Activated CD8-positive, alpha-beta T cell treated with anti-CD3 and anti-CD28 coated beads for 36 hours (primary cell): ENCODE measurements around the gene AOX1. TPM values are rescaled to one million over a fixed set of nuclear protein-coding genes. Genes with fewer than 3 reads are reported as not detected.

Experiments used
- ATAC-seq: fragments of 200-7000 bp; cut with Tn5 transposase; one replicate; pipeline ENCODE4 v1.10.0; 2021; ENCODE audit warnings: mild to moderate bottlenecking, moderate library complexity
- CTCF ChIA-PET: fragments of 350-600 bp; sonication (Branson Sonifier 250); formaldehyde crosslinking; loops from one replicate; lab custom pipeline; 2021; ENCODE audit warnings: antibody characterized with exemption; lab: Charles Lee
- POLR2A ChIA-PET: fragments of 350-600 bp; sonication (Branson Sonifier 250); formaldehyde crosslinking; loops from one replicate; lab custom pipeline; 2021; ENCODE audit warnings: antibody characterized with exemption; lab: Charles Lee
- DNase-seq: peaks from one replicate; pipeline ENCODE4 v3.0.0-alpha.2; 2020
- H3K27ac Mint-ChIP-seq: one replicate; pipeline ENCODE4 v1.8.0; 2021; ENCODE audit warnings: mild to moderate bottlenecking, mixed read lengths
- H3K27me3 Mint-ChIP-seq: one replicate; pipeline ENCODE4 v1.8.0; 2021; ENCODE audit warnings: mixed read lengths
- H3K36me3 Mint-ChIP-seq: one replicate; pipeline ENCODE4 v1.8.0; 2021; ENCODE audit warnings: low read depth, mixed read lengths
- H3K4me1 Mint-ChIP-seq: one replicate; pipeline ENCODE4 v1.8.0; 2021; ENCODE audit warnings: low read depth, mixed read lengths
- H3K4me3 Mint-ChIP-seq: one replicate; pipeline ENCODE4 v1.8.0; 2021; ENCODE audit warnings: mild to moderate bottlenecking, moderate library complexity, mixed read lengths
- H3K9me3 Mint-ChIP-seq: one replicate; pipeline ENCODE4 v1.8.0; 2021; ENCODE audit warnings: mixed read lengths
- intact Hi-C: fragments of 100-400 bp; cut with micrococcal nuclease; formaldehyde crosslinking; loops from one replicate; pipeline ENCODE4 v1.10.0; 2022
- total RNA-seq, 2 experiments: library from RNA; stranded (reverse); gene quantifications; one replicate each; pipeline ENCODE4 v1.2.3, GENCODE V29; 2021
- TF ChIP-seq, protein P1 (sequence below): fragments of 200-600 bp; IDR thresholded peaks from one replicate; pipeline ENCODE4 v1.8.0; 2022; ENCODE audit warnings: antibody characterized with exemption, mild to moderate bottlenecking

The AOX1 gene
- total RNA-seq, 2 experiments from 2014 or later: 0.54 to 0.69 TPM

GRCh38 chr2:200695191-200695590 is 109.4 kb downstream of the AOX1 start:
- ATAC-seq (no peak), DNase-seq (no peak)
- Mint-ChIP-seq H3K27ac (no peak overlapping the region), H3K36me3 (no peaks in the 10 kb centered on the region), H3K27me3 (peaks cover 2% of the 10 kb centered on the region), H3K4me1 (peaks cover 8% of the 10 kb centered on the region), H3K4me3 (no peak overlapping the region), H3K9me3 (no peaks in the 10 kb centered on the region)
- TF ChIP-seq, protein P1, sequence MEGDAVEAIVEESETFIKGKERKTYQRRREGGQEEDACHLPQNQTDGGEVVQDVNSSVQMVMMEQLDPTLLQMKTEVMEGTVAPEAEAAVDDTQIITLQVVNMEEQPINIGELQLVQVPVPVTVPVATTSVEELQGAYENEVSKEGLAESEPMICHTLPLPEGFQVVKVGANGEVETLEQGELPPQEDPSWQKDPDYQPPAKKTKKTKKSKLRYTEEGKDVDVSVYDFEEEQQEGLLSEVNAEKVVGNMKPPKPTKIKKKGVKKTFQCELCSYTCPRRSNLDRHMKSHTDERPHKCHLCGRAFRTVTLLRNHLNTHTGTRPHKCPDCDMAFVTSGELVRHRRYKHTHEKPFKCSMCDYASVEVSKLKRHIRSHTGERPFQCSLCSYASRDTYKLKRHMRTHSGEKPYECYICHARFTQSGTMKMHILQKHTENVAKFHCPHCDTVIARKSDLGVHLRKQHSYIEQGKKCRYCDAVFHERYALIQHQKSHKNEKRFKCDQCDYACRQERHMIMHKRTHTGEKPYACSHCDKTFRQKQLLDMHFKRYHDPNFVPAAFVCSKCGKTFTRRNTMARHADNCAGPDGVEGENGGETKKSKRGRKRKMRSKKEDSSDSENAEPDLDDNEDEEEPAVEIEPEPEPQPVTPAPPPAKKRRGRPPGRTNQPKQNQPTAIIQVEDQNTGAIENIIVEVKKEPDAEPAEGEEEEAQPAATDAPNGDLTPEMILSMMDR: no peak
- POLR2A ChIA-PET: interaction anchor here (0.9 kb wide), 1 partner anchor 25 kb away, joined by 3 read pairs; no protein-coding TSS in a partner anchor
- intact Hi-C loops: no loop called here
- CTCF ChIA-PET: interaction anchor here (1.1 kb wide), 1 partner anchor 18 kb away, joined by 3 read pairs; no protein-coding TSS in a partner anchor

GRCh38 chr2:200695601-200696000 is 109.8 kb downstream of the AOX1 start:
- ChIA-PET CTCF (interaction anchor here (1.1 kb wide), 1 partner anchor 18 kb away, joined by 3 read pairs; no protein-coding TSS in a partner anchor), POLR2A (no interaction called here)
- H3K4me1 Mint-ChIP-seq: peaks cover 8% of the 10 kb centered on the region
- intact Hi-C loops: no loop called here
- H3K9me3 Mint-ChIP-seq: no peaks in the 10 kb centered on the region
- DNase-seq (no peak), ATAC-seq (no peak)
- H3K4me3 Mint-ChIP-seq: no peak overlapping the region
- H3K27me3 Mint-ChIP-seq: peaks cover 3% of the 10 kb centered on the region
- TF ChIP-seq, protein P1: no peak
- H3K27ac Mint-ChIP-seq: no peak overlapping the region
- no peaks in the 10 kb centered on the region for H3K36me3 Mint-ChIP-seq

- no peaks in the 10 kb centered on the region for H3K36me3 Mint-ChIP-seq
- intact Hi-C loops: no loop called here
- peaks cover 17% of the 10 kb centered on the region for H3K4me1 Mint-ChIP-seq
- ChIA-PET CTCF (no interaction called here), POLR2A (interaction anchor here (1.3 kb wide), 1 partner anchor 9 kb away, joined by 3 read pairs; no protein-coding TSS in a partner anchor)
- no peak overlapping the region for H3K27ac Mint-ChIP-seq
- no peak for ATAC-seq
- H3K4me3 Mint-ChIP-seq: no peak overlapping the region
- no peak for DNase-seq
- no peaks in the 10 kb centered on the region for H3K9me3 Mint-ChIP-seq
- TF ChIP-seq, protein P1: no peak
- peaks cover 5% of the 10 kb centered on the region for H3K27me3 Mint-ChIP-seq
Observed at GRCh38 chr2:200698217-200698616, 112.4 kb downstream of the AOX1 start.

DNA sequence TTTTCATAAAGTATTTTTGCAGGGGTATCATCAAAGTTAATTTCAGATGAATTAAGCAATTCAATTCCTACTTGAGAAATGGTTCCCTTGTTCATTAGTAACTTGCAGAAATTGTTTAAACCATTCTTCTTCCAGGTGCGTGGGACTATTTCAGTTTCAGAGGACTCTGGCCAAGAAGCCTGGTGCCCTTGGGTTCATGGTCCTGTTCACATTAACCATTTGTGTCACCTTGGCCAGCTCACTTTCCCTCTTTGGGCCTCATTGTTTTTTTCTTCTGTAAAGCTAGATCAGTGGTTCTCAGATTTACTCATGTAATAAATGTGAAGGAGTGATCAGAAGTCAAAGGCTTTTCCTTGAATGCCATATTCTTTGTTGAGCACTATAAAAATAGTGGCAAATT is 113.5 kb downstream of the AOX1 start:
- POLR2A ChIA-PET: interaction anchor here (1.3 kb wide), 1 partner anchor 10 kb away, joined by 3 read pairs; no protein-coding TSS in a partner anchor
- no peak overlapping the region for H3K4me3 Mint-ChIP-seq
- TF ChIP-seq, protein P1: no peak
- H3K9me3 Mint-ChIP-seq: no peaks in the 10 kb centered on the region
- peaks cover 9% of the 10 kb centered on the region for H3K27me3 Mint-ChIP-seq
- intact Hi-C loops: no loop called here
- no peaks in the 10 kb centered on the region for H3K36me3 Mint-ChIP-seq
- DNase-seq (no peak), ATAC-seq (no peak)
- peaks cover 24% of the 10 kb centered on the region for H3K4me1 Mint-ChIP-seq
- no peak overlapping the region for H3K27ac Mint-ChIP-seq
- CTCF ChIA-PET: interaction anchor here (0.7 to 1.4 kb wide), 4 partner anchors 66 to 173 kb away, joined by 3 to 5 read pairs (median 4); partner anchors contain the start of gene SGO2

GRCh38 chr2:200700856-200701255 is 115.0 kb downstream of the AOX1 start:
- ATAC-seq: no peak
- peaks cover 9% of the 10 kb centered on the region for H3K27me3 Mint-ChIP-seq
- H3K4me3 Mint-ChIP-seq: no peak overlapping the region
- peaks cover 31% of the 10 kb centered on the region for H3K4me1 Mint-ChIP-seq
- no peaks in the 10 kb centered on the region for H3K9me3 Mint-ChIP-seq
- intact Hi-C loops: no loop called here
- DNase-seq: no peak
- no peaks in the 10 kb centered on the region for H3K36me3 Mint-ChIP-seq
- TF ChIP-seq, protein P1: no peak
- ChIA-PET CTCF (interaction anchor here (1.3 kb wide), 2 partner anchors 13 to 87 kb away, joined by 3 read pairs; no protein-coding TSS in a partner anchor), POLR2A (interaction anchor here (5.9 kb wide), 1 partner anchor 12 kb away, joined by 25 read pairs; no protein-coding TSS in a partner anchor)
- H3K27ac Mint-ChIP-seq: no peak overlapping the region
